ENCODE measurements around the gene SMAP1. TPM values are rescaled to one million over a fixed set of nuclear protein-coding genes. Genes with fewer than 3 reads are reported as not detected.
"Not testable (repeated sequence)": the region's sequence is repeated elsewhere in the genome, so short reads cannot be mapped to it uniquely, and the experiment has no call there.

Gene SMAP1
- total RNA-seq, 6 experiments from 2014 or later, result 9.1 to 16.1 (median 12.2) TPM

GRCh38 chr6:70739534-70739933 is 71.9 kb downstream of the SMAP1 start:
- Histone ChIP-seq H3K4me3 (no peak overlapping the region), H3K9me3 (no peaks in the 10 kb centered on the region), H3K27ac (no peak overlapping the region), H3K36me3 (peaks cover 0 to 6% (median 2%) of the 10 kb centered on the region in 4 donors), H3K4me1 (no peaks in the 10 kb centered on the region), H3K27me3 (no peaks in the 10 kb centered on the region)
- DNase-seq (no peak), ATAC-seq (no peak)
- 100% methylated on average over 1 of the region's 2 CpGs for WGBS (ENCODE audit: insufficient coverage, low coverage, low lambda C conversion rate, missing lambda C conversion rate)
- no peak for TF ChIP-seq CTCF (IDR thresholded peaks at IDR 0.05)
- TF ChIP-seq POLR2A (IDR thresholded peaks at IDR 0.05), result no peak
- intact Hi-C loops (cut with DNase I), result no loop called here

GRCh38 chr6:70740746-70741145 is 73.1 kb downstream of the SMAP1 start:
- H3K9me3 ChIP-seq; intact Hi-C loops (cut with DNase I); H3K4me1 ChIP-seq; H3K36me3 ChIP-seq; DNase-seq; H3K27me3 ChIP-seq; H3K27ac ChIP-seq; ATAC-seq; H3K4me3 ChIP-seq: not testable (repeated sequence)
- 88% methylated on average over 2 of the region's 2 CpGs for WGBS (ENCODE audit: insufficient coverage, low coverage, low lambda C conversion rate, missing lambda C conversion rate)

- WGBS (ENCODE audit: insufficient coverage, low coverage, low lambda C conversion rate, missing lambda C conversion rate), result 95% methylated on average over 3 of the region's 3 CpGs
- H3K4me3 ChIP-seq; H3K36me3 ChIP-seq; DNase-seq; intact Hi-C loops (cut with DNase I); H3K27me3 ChIP-seq; H3K9me3 ChIP-seq; H3K4me1 ChIP-seq; ATAC-seq; H3K27ac ChIP-seq: not testable (repeated sequence)
Observed at GRCh38 chr6:70742462-70742861, 74.8 kb downstream of the SMAP1 start.

- Histone ChIP-seq H3K9me3 (no peaks in the 10 kb centered on the region), H3K36me3 (no peaks in the 10 kb centered on the region), H3K4me1 (no peaks in the 10 kb centered on the region), H3K4me3 (no peak overlapping the region), H3K27me3 (no peaks in the 10 kb centered on the region), H3K27ac (no peak overlapping the region)
- WGBS (ENCODE audit: insufficient coverage, low coverage, low lambda C conversion rate, missing lambda C conversion rate), result 83% methylated on average over 1 of the region's 1 CpG
- intact Hi-C loops (cut with DNase I), result no loop called here
- TF ChIP-seq POLR2A (IDR thresholded peaks at IDR 0.05) (no peak), CTCF (IDR thresholded peaks at IDR 0.05) (no peak)
- no peak for DNase-seq
- ATAC-seq, result no peak
Observed at GRCh38 chr6:70753870-70754380, 86.2 kb downstream of the SMAP1 start.

- Histone ChIP-seq H3K27me3 (no peaks in the 10 kb centered on the region), H3K36me3 (no peaks in the 10 kb centered on the region), H3K27ac (no peak overlapping the region), H3K4me3 (no peak overlapping the region), H3K4me1 (no peaks in the 10 kb centered on the region), H3K9me3 (no peaks in the 10 kb centered on the region)
- ATAC-seq (no peak), DNase-seq (no peak)
- intact Hi-C loops (cut with DNase I), result no loop called here
- no CpG with 5 or more reads among the region's 1 CpG for WGBS (ENCODE audit: insufficient coverage, low coverage, low lambda C conversion rate, missing lambda C conversion rate)
- TF ChIP-seq POLR2A (IDR thresholded peaks at IDR 0.05), result no peak
- TF ChIP-seq CTCF (IDR thresholded peaks at IDR 0.05), result no peak
Observed at GRCh38 chr6:70758883-70759282, 91.2 kb downstream of the SMAP1 start.

Measured in right lobe of liver (tissue), 6 donors.